WTC11 (cell line): ENCODE data around the gene CADM2. TPM values are rescaled to one million over a fixed set of nuclear protein-coding genes. Genes with fewer than 3 reads are reported as not detected.

ENCODE experiments used
- ATAC-seq: fragments of 200-7000 bp; cut with Tn5 transposase; 2 replicates; pipeline ENCODE4 v1.10.0; 2021; ENCODE audit warnings: mild to moderate bottlenecking, moderate library complexity
- CTCF ChIA-PET: fragments of 300-600 bp; sonication (Branson Sonifier 250); formaldehyde crosslinking; loops from one replicate; lab custom pipeline; 2021; ENCODE audit warnings: antibody characterized with exemption; lab: Charles Lee
- POLR2A ChIA-PET: fragments of 350-600 bp; sonication (Branson Sonifier 250); formaldehyde crosslinking; loops from one replicate; lab custom pipeline; 2021; ENCODE audit warnings: antibody characterized with exemption; lab: Charles Lee
- DNase-seq: peaks from one replicate; pipeline ENCODE4 v3.0.0; 2021; ENCODE audit warnings: low spot score
- H3K27ac Mint-ChIP-seq: 2 replicates; pipeline ENCODE4 v1.8.0; 2021; ENCODE audit warnings: mixed read lengths
- H3K27me3 Mint-ChIP-seq: 2 replicates; pipeline ENCODE4 v1.8.0; 2021; ENCODE audit warnings: low read depth, mild to moderate bottlenecking, moderate library complexity, mixed read lengths
- H3K36me3 Mint-ChIP-seq: 2 replicates; pipeline ENCODE4 v1.8.0; 2021; ENCODE audit warnings: mixed read lengths
- H3K4me1 Mint-ChIP-seq: 2 replicates; pipeline ENCODE4 v1.8.0; 2022; ENCODE audit warnings: mixed read lengths
- H3K4me3 Mint-ChIP-seq: 2 replicates; pipeline ENCODE4 v1.8.0; 2021; ENCODE audit warnings: mild to moderate bottlenecking, moderate library complexity, mixed read lengths
- H3K9me3 Mint-ChIP-seq: 2 replicates; pipeline ENCODE4 v1.8.0; 2021; ENCODE audit warnings: mixed read lengths
- CBFB ChIP-seq: sonication (generic); formaldehyde crosslinking; IDR thresholded peaks from 2 replicates; pipeline ENCODE4 v1.8.1; 2022; ENCODE audit warnings: mild to moderate bottlenecking, low read depth, missing genetic modification reagents
- CREM ChIP-seq: sonication (generic); formaldehyde crosslinking; IDR thresholded peaks from 2 replicates; pipeline ENCODE4 v1.8.1; 2022; ENCODE audit warnings: mild to moderate bottlenecking, missing genetic modification reagents, moderate library complexity
- ELF4 ChIP-seq: sonication (generic); formaldehyde crosslinking; IDR thresholded peaks from 2 replicates; pipeline ENCODE4 v1.8.1; 2022; ENCODE audit warnings: low read depth, mild to moderate bottlenecking, moderate library complexity, missing genetic modification reagents
- HMGA2 ChIP-seq: fragments of 250-450 bp; sonication (Bioruptor Pico); IDR thresholded peaks from 2 replicates; pipeline ENCODE4 v1.4.0; 2021; ENCODE audit warnings: mild to moderate bottlenecking, moderate library complexity
- RELA ChIP-seq: sonication (generic); formaldehyde crosslinking; IDR thresholded peaks from 2 replicates; pipeline ENCODE4 v1.8.1; 2022; ENCODE audit warnings: missing genetic modification reagents, mild to moderate bottlenecking, borderline replicate concordance
- RORB ChIP-seq: fragments of 250-450 bp; sonication (Bioruptor Pico); IDR thresholded peaks from 2 replicates; pipeline ENCODE4 v1.9.0; 2021; ENCODE audit warnings: mild to moderate bottlenecking
- ZNF232 ChIP-seq: sonication (generic); formaldehyde crosslinking; IDR thresholded peaks from 2 replicates; pipeline ENCODE4 v1.8.0; 2022; ENCODE audit warnings: mild to moderate bottlenecking, missing genetic modification reagents
- ZNF671 ChIP-seq: fragments of 250-450 bp; sonication (Bioruptor Pico); IDR thresholded peaks from 2 replicates; pipeline ENCODE4 v1.8.0; 2021; ENCODE audit warnings: mild to moderate bottlenecking
- total RNA-seq: library from RNA; stranded (reverse); gene quantifications from 3 replicates; pipeline ENCODE4 v1.2.3, GENCODE V29; 2021
- TF ChIP-seq, protein P1 (sequence below): sonication (generic); formaldehyde crosslinking; IDR thresholded peaks from 2 replicates; pipeline ENCODE4 v1.8.0; 2022; ENCODE audit warnings: mild to moderate bottlenecking, missing genetic modification reagents
- TF ChIP-seq, protein P2 (sequence below): fragments of 200-600 bp; IDR thresholded peaks from 2 replicates; pipeline ENCODE4 v1.8.0; 2022; ENCODE audit warnings: antibody characterized with exemption
- TF ChIP-seq, protein P3 (sequence below): sonication (generic); formaldehyde crosslinking; IDR thresholded peaks from 2 replicates; pipeline ENCODE4 v1.8.1; 2022; ENCODE audit warnings: low read depth, mild to moderate bottlenecking, moderate library complexity, missing genetic modification reagents, borderline replicate concordance
- TF ChIP-seq, protein P4 (sequence below): sonication (generic); formaldehyde crosslinking; IDR thresholded peaks from 2 replicates; pipeline ENCODE4 v1.8.0; 2023; ENCODE audit warnings: missing genetic modification reagents
- TF ChIP-seq, protein P5 (sequence below): fragments of 250-450 bp; sonication (Bioruptor Pico); IDR thresholded peaks from 2 replicates; pipeline ENCODE4 v1.9.0; 2021; ENCODE audit warnings: moderate library complexity, mild to moderate bottlenecking, inconsistent platforms, borderline replicate concordance
- TF ChIP-seq, protein P6 (sequence below): sonication (generic); formaldehyde crosslinking; IDR thresholded peaks from 2 replicates; pipeline ENCODE4 v1.8.1; 2023; ENCODE audit warnings: mild to moderate bottlenecking, missing genetic modification reagents
- TF ChIP-seq, protein P7 (sequence below): sonication (generic); formaldehyde crosslinking; conservative IDR thresholded peaks from 2 replicates; pipeline ENCODE4 v1.8.1; 2023; ENCODE audit warnings: mild to moderate bottlenecking, low read depth, missing genetic modification reagents, moderate library complexity
- TF ChIP-seq, protein P8 (sequence below): fragments of 250-450 bp; sonication (Bioruptor Pico); conservative IDR thresholded peaks from 2 replicates; pipeline ENCODE4 v1.9.0; 2021; ENCODE audit warnings: mild to moderate bottlenecking
- TF ChIP-seq, protein P9 (sequence below): fragments of 250-450 bp; sonication (Bioruptor Pico); IDR thresholded peaks from 2 replicates; pipeline ENCODE4 v1.9.0; 2021; ENCODE audit warnings: mild to moderate bottlenecking, borderline replicate concordance

CADM2 gene
- total RNA-seq, 1 experiment from 2014 or later: 18.8 TPM

DNA sequence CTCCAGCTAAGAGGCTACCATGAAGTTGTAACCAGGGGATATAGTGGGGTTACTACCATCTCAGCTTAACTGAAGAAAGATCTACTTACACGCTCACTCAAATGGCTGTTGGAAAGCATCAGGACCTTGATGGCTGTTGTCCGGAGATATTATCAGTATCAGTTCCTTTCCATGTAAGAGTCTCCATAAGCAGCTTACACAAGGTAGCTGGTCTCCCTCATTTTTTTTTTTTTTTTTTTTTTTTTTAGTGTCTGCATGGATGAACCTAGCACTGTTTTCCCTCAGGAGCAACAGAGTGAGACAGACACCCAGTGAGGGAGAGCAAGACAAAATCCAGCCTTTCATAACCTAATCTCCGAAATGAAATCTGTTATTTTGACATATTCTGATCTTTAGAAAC, 230.9 kb downstream of the CADM2 start (continued):
- TF ChIP-seq CBFB: no peak
- TF ChIP-seq ELF4 (CRISPR knock-in tag): no peak
- TF ChIP-seq, protein P1, sequence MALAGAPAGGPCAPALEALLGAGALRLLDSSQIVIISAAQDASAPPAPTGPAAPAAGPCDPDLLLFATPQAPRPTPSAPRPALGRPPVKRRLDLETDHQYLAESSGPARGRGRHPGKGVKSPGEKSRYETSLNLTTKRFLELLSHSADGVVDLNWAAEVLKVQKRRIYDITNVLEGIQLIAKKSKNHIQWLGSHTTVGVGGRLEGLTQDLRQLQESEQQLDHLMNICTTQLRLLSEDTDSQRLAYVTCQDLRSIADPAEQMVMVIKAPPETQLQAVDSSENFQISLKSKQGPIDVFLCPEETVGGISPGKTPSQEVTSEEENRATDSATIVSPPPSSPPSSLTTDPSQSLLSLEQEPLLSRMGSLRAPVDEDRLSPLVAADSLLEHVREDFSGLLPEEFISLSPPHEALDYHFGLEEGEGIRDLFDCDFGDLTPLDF: no peak
- no peak for TF ChIP-seq RELA (CRISPR knock-in tag)
- TF ChIP-seq, protein P2, sequence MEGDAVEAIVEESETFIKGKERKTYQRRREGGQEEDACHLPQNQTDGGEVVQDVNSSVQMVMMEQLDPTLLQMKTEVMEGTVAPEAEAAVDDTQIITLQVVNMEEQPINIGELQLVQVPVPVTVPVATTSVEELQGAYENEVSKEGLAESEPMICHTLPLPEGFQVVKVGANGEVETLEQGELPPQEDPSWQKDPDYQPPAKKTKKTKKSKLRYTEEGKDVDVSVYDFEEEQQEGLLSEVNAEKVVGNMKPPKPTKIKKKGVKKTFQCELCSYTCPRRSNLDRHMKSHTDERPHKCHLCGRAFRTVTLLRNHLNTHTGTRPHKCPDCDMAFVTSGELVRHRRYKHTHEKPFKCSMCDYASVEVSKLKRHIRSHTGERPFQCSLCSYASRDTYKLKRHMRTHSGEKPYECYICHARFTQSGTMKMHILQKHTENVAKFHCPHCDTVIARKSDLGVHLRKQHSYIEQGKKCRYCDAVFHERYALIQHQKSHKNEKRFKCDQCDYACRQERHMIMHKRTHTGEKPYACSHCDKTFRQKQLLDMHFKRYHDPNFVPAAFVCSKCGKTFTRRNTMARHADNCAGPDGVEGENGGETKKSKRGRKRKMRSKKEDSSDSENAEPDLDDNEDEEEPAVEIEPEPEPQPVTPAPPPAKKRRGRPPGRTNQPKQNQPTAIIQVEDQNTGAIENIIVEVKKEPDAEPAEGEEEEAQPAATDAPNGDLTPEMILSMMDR: no peak
- TF ChIP-seq, protein P3, sequence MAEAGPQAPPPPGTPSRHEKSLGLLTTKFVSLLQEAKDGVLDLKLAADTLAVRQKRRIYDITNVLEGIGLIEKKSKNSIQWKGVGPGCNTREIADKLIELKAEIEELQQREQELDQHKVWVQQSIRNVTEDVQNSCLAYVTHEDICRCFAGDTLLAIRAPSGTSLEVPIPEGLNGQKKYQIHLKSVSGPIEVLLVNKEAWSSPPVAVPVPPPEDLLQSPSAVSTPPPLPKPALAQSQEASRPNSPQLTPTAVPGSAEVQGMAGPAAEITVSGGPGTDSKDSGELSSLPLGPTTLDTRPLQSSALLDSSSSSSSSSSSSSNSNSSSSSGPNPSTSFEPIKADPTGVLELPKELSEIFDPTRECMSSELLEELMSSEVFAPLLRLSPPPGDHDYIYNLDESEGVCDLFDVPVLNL (CRISPR knock-in tag): no peak
- TF ChIP-seq, protein P4, sequence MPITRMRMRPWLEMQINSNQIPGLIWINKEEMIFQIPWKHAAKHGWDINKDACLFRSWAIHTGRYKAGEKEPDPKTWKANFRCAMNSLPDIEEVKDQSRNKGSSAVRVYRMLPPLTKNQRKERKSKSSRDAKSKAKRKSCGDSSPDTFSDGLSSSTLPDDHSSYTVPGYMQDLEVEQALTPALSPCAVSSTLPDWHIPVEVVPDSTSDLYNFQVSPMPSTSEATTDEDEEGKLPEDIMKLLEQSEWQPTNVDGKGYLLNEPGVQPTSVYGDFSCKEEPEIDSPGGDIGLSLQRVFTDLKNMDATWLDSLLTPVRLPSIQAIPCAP: no peak
- no peak for TF ChIP-seq ZNF671 (CRISPR knock-in tag)
- TF ChIP-seq, protein P5, sequence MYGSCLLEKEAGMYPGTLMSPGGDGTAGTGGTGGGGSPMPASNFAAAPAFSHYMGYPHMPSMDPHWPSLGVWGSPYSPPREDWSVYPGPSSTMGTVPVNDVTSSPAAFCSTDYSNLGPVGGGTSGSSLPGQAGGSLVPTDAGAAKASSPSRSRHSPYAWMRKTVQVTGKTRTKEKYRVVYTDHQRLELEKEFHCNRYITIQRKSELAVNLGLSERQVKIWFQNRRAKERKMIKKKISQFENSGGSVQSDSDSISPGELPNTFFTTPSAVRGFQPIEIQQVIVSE (CRISPR knock-in tag): no peak
- no peak for TF ChIP-seq HMGA2 (CRISPR knock-in tag)
- no peak for TF ChIP-seq ZNF232 (CRISPR knock-in tag)
- TF ChIP-seq, all 79 proteins: peak for 0

DNA sequence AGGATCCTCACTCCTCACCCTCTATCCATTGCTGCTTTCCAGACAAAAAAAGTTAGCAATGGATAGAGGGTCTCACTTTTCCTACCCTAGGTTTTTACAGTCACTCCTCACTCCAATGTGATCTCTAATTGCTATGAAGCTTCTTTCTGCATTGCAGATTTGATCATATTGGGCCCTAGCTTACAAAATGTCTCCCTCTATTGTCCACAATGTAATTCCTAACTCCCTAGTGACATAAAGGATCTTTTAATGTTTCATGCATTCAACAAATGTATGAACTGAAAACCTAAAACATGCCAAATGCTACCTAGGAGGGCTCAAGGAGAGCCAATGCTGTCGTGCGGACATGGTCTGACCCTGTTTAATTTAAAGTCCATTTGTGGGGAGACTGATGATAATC, 234.8 kb downstream of the CADM2 start:
- no peaks in the 10 kb centered on the region for H3K4me1 Mint-ChIP-seq
- ChIA-PET POLR2A (no interaction called here), CTCF (no interaction called here)
- H3K4me3 Mint-ChIP-seq: no peak overlapping the region
- no peak for ATAC-seq
- no peaks in the 10 kb centered on the region for H3K9me3 Mint-ChIP-seq
- DNase-seq: no peak
- H3K27ac Mint-ChIP-seq: no peak overlapping the region
- no peaks in the 10 kb centered on the region for H3K27me3 Mint-ChIP-seq
- H3K36me3 Mint-ChIP-seq: no peaks in the 10 kb centered on the region
- TF ChIP-seq, protein P6, sequence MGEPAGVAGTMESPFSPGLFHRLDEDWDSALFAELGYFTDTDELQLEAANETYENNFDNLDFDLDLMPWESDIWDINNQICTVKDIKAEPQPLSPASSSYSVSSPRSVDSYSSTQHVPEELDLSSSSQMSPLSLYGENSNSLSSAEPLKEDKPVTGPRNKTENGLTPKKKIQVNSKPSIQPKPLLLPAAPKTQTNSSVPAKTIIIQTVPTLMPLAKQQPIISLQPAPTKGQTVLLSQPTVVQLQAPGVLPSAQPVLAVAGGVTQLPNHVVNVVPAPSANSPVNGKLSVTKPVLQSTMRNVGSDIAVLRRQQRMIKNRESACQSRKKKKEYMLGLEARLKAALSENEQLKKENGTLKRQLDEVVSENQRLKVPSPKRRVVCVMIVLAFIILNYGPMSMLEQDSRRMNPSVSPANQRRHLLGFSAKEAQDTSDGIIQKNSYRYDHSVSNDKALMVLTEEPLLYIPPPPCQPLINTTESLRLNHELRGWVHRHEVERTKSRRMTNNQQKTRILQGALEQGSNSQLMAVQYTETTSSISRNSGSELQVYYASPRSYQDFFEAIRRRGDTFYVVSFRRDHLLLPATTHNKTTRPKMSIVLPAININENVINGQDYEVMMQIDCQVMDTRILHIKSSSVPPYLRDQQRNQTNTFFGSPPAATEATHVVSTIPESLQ (CRISPR knock-in tag): no peak
- TF ChIP-seq, protein P7, sequence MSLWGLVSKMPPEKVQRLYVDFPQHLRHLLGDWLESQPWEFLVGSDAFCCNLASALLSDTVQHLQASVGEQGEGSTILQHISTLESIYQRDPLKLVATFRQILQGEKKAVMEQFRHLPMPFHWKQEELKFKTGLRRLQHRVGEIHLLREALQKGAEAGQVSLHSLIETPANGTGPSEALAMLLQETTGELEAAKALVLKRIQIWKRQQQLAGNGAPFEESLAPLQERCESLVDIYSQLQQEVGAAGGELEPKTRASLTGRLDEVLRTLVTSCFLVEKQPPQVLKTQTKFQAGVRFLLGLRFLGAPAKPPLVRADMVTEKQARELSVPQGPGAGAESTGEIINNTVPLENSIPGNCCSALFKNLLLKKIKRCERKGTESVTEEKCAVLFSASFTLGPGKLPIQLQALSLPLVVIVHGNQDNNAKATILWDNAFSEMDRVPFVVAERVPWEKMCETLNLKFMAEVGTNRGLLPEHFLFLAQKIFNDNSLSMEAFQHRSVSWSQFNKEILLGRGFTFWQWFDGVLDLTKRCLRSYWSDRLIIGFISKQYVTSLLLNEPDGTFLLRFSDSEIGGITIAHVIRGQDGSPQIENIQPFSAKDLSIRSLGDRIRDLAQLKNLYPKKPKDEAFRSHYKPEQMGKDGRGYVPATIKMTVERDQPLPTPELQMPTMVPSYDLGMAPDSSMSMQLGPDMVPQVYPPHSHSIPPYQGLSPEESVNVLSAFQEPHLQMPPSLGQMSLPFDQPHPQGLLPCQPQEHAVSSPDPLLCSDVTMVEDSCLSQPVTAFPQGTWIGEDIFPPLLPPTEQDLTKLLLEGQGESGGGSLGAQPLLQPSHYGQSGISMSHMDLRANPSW (CRISPR knock-in tag): no peak
- TF ChIP-seq CREM (CRISPR knock-in tag): no peak
- TF ChIP-seq, protein P8, sequence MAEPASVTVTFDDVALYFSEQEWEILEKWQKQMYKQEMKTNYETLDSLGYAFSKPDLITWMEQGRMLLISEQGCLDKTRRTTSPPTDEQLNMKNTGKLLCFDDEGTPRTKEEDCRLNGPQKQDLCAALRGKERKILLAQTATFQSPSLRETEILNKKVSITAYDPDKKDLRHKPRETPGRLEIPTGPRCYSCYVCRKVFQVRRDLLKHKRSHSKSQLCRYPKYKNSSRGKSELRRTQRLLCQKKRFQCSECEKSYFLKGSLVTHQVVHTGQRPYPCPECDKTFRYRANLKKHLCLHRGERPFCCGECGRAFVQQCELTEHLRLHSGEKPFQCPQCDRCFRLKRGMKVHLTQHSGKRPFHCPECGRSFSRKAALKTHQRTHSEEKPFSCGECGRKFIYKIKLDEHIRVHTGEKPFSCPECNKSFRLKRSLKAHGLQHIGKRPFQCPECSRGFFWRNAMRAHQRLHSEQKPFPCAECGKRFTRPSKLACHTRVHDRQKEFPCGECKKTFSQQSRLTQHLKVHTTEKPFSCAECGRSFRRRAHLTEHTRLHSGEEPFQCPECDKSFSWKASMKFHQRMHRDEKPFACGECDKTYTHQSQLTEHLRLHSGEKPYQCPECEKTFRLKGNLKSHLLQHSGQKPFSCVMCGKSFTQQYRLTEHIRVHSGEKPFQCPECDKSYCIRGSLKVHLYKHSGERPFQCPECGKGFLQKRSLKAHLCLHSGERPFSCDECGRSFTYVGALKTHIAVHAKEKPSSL: no peak
- TF ChIP-seq, protein P9, sequence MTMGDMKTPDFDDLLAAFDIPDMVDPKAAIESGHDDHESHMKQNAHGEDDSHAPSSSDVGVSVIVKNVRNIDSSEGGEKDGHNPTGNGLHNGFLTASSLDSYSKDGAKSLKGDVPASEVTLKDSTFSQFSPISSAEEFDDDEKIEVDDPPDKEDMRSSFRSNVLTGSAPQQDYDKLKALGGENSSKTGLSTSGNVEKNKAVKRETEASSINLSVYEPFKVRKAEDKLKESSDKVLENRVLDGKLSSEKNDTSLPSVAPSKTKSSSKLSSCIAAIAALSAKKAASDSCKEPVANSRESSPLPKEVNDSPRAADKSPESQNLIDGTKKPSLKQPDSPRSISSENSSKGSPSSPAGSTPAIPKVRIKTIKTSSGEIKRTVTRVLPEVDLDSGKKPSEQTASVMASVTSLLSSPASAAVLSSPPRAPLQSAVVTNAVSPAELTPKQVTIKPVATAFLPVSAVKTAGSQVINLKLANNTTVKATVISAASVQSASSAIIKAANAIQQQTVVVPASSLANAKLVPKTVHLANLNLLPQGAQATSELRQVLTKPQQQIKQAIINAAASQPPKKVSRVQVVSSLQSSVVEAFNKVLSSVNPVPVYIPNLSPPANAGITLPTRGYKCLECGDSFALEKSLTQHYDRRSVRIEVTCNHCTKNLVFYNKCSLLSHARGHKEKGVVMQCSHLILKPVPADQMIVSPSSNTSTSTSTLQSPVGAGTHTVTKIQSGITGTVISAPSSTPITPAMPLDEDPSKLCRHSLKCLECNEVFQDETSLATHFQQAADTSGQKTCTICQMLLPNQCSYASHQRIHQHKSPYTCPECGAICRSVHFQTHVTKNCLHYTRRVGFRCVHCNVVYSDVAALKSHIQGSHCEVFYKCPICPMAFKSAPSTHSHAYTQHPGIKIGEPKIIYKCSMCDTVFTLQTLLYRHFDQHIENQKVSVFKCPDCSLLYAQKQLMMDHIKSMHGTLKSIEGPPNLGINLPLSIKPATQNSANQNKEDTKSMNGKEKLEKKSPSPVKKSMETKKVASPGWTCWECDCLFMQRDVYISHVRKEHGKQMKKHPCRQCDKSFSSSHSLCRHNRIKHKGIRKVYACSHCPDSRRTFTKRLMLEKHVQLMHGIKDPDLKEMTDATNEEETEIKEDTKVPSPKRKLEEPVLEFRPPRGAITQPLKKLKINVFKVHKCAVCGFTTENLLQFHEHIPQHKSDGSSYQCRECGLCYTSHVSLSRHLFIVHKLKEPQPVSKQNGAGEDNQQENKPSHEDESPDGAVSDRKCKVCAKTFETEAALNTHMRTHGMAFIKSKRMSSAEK (CRISPR knock-in tag): no peak
- TF ChIP-seq RORB: no peak
